IPS DF 4.7 (cell line): Measurements from ENCODE around the gene SSBP3.
"Not testable (repeated sequence)": the region's sequence is repeated elsewhere in the genome, so short reads cannot be mapped to it uniquely, and the experiment has no call there.

Experiments used
- DNase-seq: peaks from one replicate; pipeline ENCODE4 v3.0.0-alpha.2; 2013; ENCODE audit warnings: low spot score; ENCODE audit errors: extremely low read depth

The SSBP3 gene

DNA sequence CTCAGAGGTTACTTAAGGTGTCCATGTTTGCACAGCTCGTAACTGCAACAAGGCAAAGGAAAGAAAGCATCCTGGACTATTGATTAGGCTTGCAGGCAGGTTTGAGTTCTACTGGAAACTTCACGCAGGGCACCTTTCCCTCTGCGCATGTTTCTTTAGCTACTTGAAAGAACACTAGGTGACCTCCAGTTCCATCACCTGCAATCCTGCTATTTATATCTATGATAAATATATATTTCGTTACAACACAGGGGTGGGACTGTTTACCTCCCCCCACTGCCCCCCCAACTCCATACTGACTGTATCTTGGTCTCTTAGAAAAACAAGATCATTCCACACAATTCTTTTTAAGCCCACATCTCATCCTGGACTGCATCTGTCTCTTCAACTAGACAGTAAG lies 12.1 kb downstream of the SSBP3 start:
- no peak for DNase-seq

- DNase-seq, result no peak
These were observed 13.8 kb downstream of the SSBP3 start for GRCh38 chr1:54392401-54392800.

- no peak for DNase-seq
These were observed 14.6 kb downstream of the SSBP3 start for GRCh38 chr1:54391450-54392209.

- no peak for DNase-seq
These were observed 15.5 kb downstream of the SSBP3 start for GRCh38 chr1:54390655-54391054.

- DNase-seq, result not testable (repeated sequence)
These were observed 16.6 kb downstream of the SSBP3 start for GRCh38 chr1:54389608-54390007.

GRCh38 chr1:54387419-54387818 lies 18.8 kb downstream of the SSBP3 start:
- DNase-seq, result no peak

DNA sequence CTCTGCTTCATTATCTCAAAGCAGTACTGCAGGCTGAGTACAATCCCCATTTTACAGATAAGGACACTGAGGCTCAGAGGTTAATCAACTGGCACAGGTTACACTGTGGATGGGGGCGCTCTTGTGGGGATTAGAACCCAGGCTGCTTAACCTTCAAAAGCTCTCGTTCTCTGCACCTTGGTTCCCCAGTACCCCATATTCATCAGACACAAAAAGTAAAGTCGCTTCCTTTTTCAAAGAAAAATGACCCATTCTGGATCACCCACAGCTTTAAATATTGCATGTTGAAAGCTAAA lies 20.5 kb downstream of the SSBP3 start:
- DNase-seq, result no peak

- DNase-seq, result no peak
These were observed 21.1 kb downstream of the SSBP3 start for GRCh38 chr1:54384918-54385726.

GRCh38 chr1:54384471-54384870 lies 21.7 kb downstream of the SSBP3 start:
- DNase-seq, result no peak

DNA sequence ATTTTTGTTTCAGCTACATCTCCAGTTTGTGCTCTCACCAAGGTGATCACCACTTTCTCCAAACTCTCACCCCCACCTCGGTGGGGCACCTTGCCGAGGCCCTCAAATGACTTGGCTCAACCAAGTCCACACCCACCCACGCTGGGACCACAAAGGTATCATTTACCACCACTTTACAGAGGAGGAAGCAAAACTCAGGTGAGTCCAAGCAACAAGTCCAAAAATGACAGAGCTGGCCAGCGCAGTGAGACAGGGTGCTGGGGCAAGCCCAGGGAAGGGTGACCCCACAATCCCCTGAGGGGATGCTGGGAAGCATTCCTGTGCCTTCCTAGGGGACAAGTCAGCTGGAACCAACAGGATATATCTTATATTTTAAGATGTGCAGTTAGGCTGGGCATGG lies 24.7 kb downstream of the SSBP3 start:
- no peak for DNase-seq

DNA sequence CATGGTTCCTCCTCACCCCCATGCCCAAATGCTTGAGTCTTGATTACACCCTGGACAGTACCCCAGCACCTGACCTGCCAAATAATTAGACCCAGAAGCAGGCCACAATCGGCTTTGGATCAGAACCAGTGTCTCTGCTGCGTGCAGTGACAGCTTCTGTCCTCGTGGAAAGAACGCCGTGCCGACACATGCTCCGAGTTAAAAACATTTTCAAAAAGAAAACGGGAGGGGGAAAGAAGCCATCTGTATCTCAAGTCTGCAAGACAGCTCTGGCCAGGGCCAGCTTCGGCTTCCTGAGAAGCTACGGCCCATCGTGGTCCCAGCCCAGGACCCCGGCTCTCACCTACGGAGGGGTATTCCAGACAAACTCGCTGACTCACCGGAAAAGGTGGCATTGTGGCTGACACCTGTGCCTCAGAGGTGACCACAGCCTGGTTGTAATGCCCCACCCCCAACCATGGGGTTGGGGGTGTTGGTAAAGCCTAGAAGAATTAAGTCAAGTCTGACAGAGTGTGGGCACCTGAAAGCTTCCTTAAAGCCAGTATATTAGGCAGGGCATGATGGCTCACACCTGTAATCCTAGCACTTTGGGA lies 25.8 kb downstream of the SSBP3 start:
- DNase-seq, result no peak

GRCh38 chr1:54379555-54380289 lies 26.5 kb downstream of the SSBP3 start:
- no peak for DNase-seq

- DNase-seq, result no peak
These were observed 27.2 kb downstream of the SSBP3 start for GRCh38 chr1:54378874-54379554.

GRCh38 chr1:54378157-54378873 lies 27.9 kb downstream of the SSBP3 start:
- DNase-seq, result no peak

DNA sequence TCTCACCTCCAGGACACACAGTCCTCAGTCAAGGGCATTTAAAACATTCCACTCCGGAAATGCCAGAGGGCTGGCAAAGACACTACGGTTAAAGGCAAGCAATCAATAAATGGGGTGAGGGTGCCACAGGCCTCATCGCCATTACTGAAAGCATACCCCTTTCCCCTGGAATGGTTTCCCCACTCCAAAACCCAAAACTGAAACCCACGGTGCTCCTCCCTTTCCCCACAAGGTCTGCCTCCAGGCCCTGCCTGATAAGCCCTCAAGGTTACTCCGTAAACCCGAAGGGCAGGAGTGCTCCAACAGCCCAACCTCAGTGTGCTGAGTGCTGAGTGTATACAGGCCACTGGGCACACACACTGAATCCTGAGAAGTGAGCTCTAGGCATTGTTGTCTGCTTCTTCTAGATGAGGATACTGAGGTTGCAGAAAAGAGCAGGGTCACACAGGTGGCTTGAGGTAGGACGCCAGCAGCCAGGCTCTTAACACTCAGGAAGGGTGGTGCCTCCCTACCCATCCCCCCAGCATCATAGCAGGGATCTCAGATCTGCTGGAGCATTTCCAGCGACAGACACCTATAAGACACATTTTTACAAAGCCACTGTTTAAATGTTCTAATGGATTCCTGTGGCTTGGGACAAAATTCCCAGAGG lies 29.0 kb downstream of the SSBP3 start:
- no peak for DNase-seq

DNA sequence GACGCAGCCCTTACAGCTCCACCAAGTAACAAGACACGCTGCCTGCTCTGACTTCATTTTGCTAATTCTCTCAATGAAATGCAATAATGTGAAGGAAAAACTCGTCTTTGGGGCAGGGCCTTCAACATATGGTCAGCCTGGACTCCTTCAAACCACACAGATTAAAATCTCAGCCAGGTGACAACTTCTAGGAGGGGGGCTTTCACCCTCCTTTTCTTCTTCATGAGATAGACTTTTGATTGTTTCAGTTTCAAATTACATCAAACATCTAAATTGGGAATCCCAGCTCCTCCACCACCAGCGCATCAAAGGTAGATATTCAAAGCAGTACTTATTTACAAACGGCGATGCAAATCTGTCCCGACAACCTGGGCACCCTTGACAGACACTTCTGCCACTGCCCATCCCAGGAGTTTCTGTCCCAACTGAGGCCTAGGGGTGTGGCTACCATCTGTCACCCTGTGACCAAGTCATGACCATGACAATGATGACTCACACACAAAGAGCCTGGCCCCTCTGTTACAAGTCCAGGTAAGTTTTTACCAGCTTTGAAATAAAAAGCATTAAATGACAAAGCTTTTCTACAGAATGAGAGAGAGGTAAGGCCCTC lies 29.7 kb downstream of the SSBP3 start:
- no peak for DNase-seq

DNA sequence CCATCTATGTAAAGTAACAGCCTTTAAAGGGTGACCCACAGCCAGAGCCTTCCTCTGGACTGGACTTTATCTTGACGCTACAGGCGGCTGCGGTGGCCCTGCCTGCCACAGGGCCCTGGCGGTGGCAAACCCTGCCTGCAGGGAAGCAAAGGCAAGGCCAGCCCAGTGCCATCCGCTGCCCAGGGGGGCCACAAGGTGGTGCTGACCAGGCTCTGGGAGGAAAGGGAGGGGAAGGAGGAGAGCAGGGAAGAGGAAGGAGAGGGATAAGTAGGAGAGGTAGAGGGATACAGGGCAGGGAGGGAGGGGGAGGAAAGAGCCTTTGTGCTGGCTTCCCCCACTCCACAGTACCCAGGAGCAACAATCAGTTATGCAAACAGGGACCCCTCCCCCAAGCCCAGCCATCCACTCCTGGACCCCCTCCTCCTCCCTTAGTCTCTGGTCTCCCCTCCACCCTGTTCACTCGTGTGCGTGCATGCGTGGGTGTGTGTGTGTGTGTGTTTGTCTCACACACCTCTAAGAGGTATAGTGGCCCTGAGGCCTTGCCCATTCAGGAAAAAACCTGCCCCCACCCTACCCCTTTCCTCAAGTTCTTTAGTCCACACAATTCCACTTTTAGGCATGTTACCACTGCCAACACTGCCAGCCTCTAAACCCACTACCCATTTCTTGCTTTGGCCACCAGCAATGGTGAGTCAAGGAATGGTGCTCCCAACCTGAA lies 30.3 kb downstream of the SSBP3 start:
- DNase-seq, result no peak

DNA sequence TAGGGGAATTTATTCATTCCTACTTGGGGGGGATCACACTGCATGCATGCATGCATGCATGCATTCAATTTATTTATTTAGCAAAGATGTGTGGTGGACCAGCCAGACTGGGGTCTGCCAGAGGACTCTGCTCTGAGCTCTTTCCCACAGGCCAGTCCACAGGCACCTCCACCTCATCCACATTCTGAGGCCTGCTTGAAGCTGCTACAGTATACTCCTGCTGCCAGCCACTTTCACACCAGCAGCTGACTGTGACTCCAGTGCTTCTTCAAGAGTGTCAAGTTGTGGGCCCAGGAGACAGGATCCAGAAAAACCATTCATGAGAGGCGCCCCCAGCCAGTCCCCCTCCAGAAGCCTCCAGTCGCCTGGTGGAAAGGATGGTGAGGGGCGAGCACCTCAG lies 30.9 kb downstream of the SSBP3 start:
- DNase-seq, result no peak

- DNase-seq, result no peak
These were observed 31.4 kb downstream of the SSBP3 start for GRCh38 chr1:54374766-54375165.
